ENCODE results near the gene NPB. TPM values are rescaled to one million over a fixed set of nuclear protein-coding genes. Genes with fewer than 3 reads are reported as not detected.

The NPB gene
- polyA plus RNA-seq, 1 of the 3 experiments (the other 2 are of a cell fraction), result 2.4 TPM

GRCh38 chr17:81921996-81922565 lies 20.0 kb downstream of the NPB start:
- POLR2A ChIA-PET, result no interaction called here

GRCh38 chr17:81922566-81923301 lies 20.7 kb downstream of the NPB start:
- peaks cover 78% of the 10 kb centered on the region for H4K20me1 ChIP-seq (ENCODE audit: insufficient read depth)
- no peak overlapping the region for H3K27ac ChIP-seq (ENCODE audit: low read depth in 2 of 2, low read length in 1 of 2)
- CTCF ChIA-PET, result interaction anchor here (1.9 to 11.7 kb wide), 2 partner anchors 38 to 54 kb away, joined by 6 to 107 read pairs; partner anchors contain the start of gene NOTUM
- no peak for DNase-seq
- no peak overlapping the region for H3K9ac ChIP-seq
- no peak overlapping the region for H2AFZ ChIP-seq (ENCODE audit: low read depth)
- POLR2A ChIA-PET, result no interaction called here
- TF ChIP-seq GATA2 (CRISPR knock-in tag; IDR thresholded peaks at IDR 0.05) (no peak), TEAD4 (IDR thresholded peaks at IDR 0.05; ENCODE audit: borderline replicate concordance, insufficient read depth) (no peak), GABPA (IDR thresholded peaks at IDR 0.05; ENCODE audit: low read depth) (no peak), EZH2phosphoT487 (IDR thresholded peaks at IDR 0.05; ENCODE audit: borderline replicate concordance, low read depth) (no peak), YY1 (IDR thresholded peaks at IDR 0.05; ENCODE audit: low read depth) (no peak), MEF2A (IDR thresholded peaks at IDR 0.05; ENCODE audit: borderline replicate concordance, low read depth) (no peak), TCF12 (IDR thresholded peaks at IDR 0.05) (no peak), EP300 (IDR thresholded peaks at IDR 0.05; ENCODE audit: borderline replicate concordance in 1 of 2, low read depth in 1 of 2, low read length in 1 of 2) (no peak), NFIC (IDR thresholded peaks at IDR 0.05; ENCODE audit: borderline replicate concordance) (no peak), RXRA (IDR thresholded peaks at IDR 0.05; ENCODE audit: borderline replicate concordance, low read depth) (no peak), MXI1 (IDR thresholded peaks at IDR 0.05; ENCODE audit: low read depth, low read length) (no peak), FOSL2 (IDR thresholded peaks at IDR 0.05; ENCODE audit: borderline replicate concordance, low read depth) (no peak), CTCF (IDR thresholded peaks at IDR 0.05) (no peak)
- H3K4me2 ChIP-seq, result no peak overlapping the region
- H3K4me3 ChIP-seq (ENCODE audit: low read depth in 2 of 2, low read length in 1 of 2), result no peak overlapping the region
- 91% methylated on average over 46 of the region's 58 CpGs for WGBS (ENCODE audit: low lambda C conversion rate)
- H3K4me1 ChIP-seq (ENCODE audit: control insufficient read depth in 1 of 2, insufficient read depth in 2 of 2, low read depth in 1 of 2, low read length in 1 of 2), result peaks cover 15 to 23% of the 10 kb centered on the region in 2 experiments; a peak in 2 of 4 replicates
- peaks cover 15% of the 10 kb centered on the region for H3F3A ChIP-seq (replicated peaks; ENCODE audit: insufficient read depth)
- H3K9me2 ChIP-seq, result no peaks in the 10 kb centered on the region
- H3K27me3 ChIP-seq (ENCODE audit: insufficient read depth), result no peaks in the 10 kb centered on the region
- H3K9me3 ChIP-seq, result no peaks in the 10 kb centered on the region
- peaks cover 9 to 40% of the 10 kb centered on the region in 2 experiments for H3K36me3 ChIP-seq (replicated peaks in 1 of 2; ENCODE audit: control insufficient read depth in 1 of 2, insufficient read depth in 2 of 2, low read length in 1 of 2)
- peaks cover 88% of the 10 kb centered on the region for H3K79me2 ChIP-seq (ENCODE audit: insufficient read depth)

More at GRCh38 chr17:81921996-81922565, 20.0 kb downstream of the NPB start:
- 92% methylated on average over 20 of the region's 23 CpGs for WGBS (ENCODE audit: low lambda C conversion rate)
- peaks cover 9 to 40% of the 10 kb centered on the region in 2 experiments for H3K36me3 ChIP-seq (replicated peaks in 1 of 2; ENCODE audit: control insufficient read depth in 1 of 2, insufficient read depth in 2 of 2, low read length in 1 of 2)
- no peak overlapping the region for H2AFZ ChIP-seq (ENCODE audit: low read depth)
- peaks cover 16 to 28% of the 10 kb centered on the region in 2 experiments; a peak in 3 of 4 replicates for H3K4me1 ChIP-seq (ENCODE audit: control insufficient read depth in 1 of 2, insufficient read depth in 2 of 2, low read depth in 1 of 2, low read length in 1 of 2)
- DNase-seq, result no peak
- no peak for TF ChIP-seq NFIC (IDR thresholded peaks at IDR 0.05; ENCODE audit: borderline replicate concordance)
- TF ChIP-seq JUND (IDR thresholded peaks at IDR 0.05), result no peak
- no peak for TF ChIP-seq RCOR1 (IDR thresholded peaks at IDR 0.05; ENCODE audit: low read length)
- no peak for TF ChIP-seq TAF1 (IDR thresholded peaks at IDR 0.05; ENCODE audit: borderline replicate concordance, low read depth, low read length)
- no peak for TF ChIP-seq TCF12 (IDR thresholded peaks at IDR 0.05)
- H3K27me3 ChIP-seq (ENCODE audit: insufficient read depth), result no peaks in the 10 kb centered on the region
- CTCF ChIA-PET, result interaction anchor here (1.0 to 2.9 kb wide), 3 partner anchors 52 to 98 kb away, joined by 6 to 10 read pairs (median 6); no protein-coding TSS in a partner anchor
- peaks cover 93% of the 10 kb centered on the region for H3K79me2 ChIP-seq (ENCODE audit: insufficient read depth)
- H3K9me3 ChIP-seq, result no peaks in the 10 kb centered on the region
- no peaks in the 10 kb centered on the region for H3K9me2 ChIP-seq
- no peak overlapping the region for H3K4me2 ChIP-seq
- H3K4me3 ChIP-seq (ENCODE audit: low read depth in 2 of 2, low read length in 1 of 2), result no peak overlapping the region
- no peak overlapping the region for H3K9ac ChIP-seq
- no peak overlapping the region for H3K27ac ChIP-seq (ENCODE audit: low read depth in 2 of 2, low read length in 1 of 2)
- H4K20me1 ChIP-seq (ENCODE audit: insufficient read depth), result peaks cover 80% of the 10 kb centered on the region
- peaks cover 15% of the 10 kb centered on the region for H3F3A ChIP-seq (replicated peaks; ENCODE audit: insufficient read depth)
